Fibroblast of the aortic adventitia (primary cell): ENCODE data around the gene MVB12A. TPM values are rescaled to one million over a fixed set of nuclear protein-coding genes. Genes with fewer than 3 reads are reported as not detected.
A peak's percentile ranks its signal among the peaks of the same experiment; 100 is the strongest.

Experiments
- DNase-seq: peaks from one replicate; pipeline ENCODE4 v3.0.0-alpha.2; 2010; ENCODE audit warnings: low read depth
- H3K4me3 ChIP-seq: 2 replicates; pipeline ENCODE4 v1.5.1; 2011; ENCODE audit warnings: low read depth, mild to moderate bottlenecking, control low read depth, low read length, moderate library complexity
- CTCF ChIP-seq: IDR thresholded peaks from 2 replicates; pipeline ENCODE4 v1.5.1; 2011; ENCODE audit warnings: mild to moderate bottlenecking, low read length, control low read depth, inconsistent platforms; ENCODE audit not compliant: insufficient read depth
- total RNA-seq: library from RNA; depleted of rRNA; stranded (reverse); fragments of >200 nt; gene quantifications from 2 replicates; pipeline ENCODE4 v1.2.3, GENCODE V29; 2012; ENCODE audit warnings: low replicate concordance

MVB12A gene
- total RNA-seq, 1 donor, result 47.5 TPM

- H3K4me3 ChIP-seq, result no peak overlapping the region
- TF ChIP-seq CTCF, result peak; percentile 36
- DNase-seq, result peak; percentile 65
These were observed 21.6 kb downstream of the MVB12A start for GRCh38 chr19:17441241-17442021.

- no peak for DNase-seq
- TF ChIP-seq CTCF, result no peak
- H3K4me3 ChIP-seq, result no peak overlapping the region
These were observed 25.8 kb downstream of the MVB12A start for GRCh38 chr19:17445526-17446165.

DNA sequence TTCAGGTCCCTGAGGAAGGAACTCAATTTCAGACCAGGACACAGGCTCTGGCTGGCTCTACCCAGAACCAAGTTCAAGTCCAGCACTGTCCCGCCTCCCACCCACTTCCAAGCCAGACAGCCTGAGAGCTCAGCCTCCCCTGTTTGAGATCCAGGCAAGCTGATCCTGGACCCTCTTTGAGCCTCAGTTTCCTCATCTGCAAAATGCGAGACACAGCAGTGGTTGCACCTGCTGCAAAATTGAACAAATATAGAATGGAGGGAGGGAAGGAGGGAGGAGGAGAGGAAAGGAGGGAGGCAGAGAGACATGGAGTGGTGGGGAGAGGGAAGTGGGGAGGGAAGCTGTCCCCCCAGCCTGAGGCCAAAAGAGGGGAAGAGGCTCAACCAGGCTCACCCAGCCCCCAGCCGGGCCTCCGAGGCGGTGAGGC is 27.9 kb downstream of the MVB12A start:
- peak overlapping the region; percentile 18 for H3K4me3 ChIP-seq
- no peak for DNase-seq
- no peak for TF ChIP-seq CTCF

DNA sequence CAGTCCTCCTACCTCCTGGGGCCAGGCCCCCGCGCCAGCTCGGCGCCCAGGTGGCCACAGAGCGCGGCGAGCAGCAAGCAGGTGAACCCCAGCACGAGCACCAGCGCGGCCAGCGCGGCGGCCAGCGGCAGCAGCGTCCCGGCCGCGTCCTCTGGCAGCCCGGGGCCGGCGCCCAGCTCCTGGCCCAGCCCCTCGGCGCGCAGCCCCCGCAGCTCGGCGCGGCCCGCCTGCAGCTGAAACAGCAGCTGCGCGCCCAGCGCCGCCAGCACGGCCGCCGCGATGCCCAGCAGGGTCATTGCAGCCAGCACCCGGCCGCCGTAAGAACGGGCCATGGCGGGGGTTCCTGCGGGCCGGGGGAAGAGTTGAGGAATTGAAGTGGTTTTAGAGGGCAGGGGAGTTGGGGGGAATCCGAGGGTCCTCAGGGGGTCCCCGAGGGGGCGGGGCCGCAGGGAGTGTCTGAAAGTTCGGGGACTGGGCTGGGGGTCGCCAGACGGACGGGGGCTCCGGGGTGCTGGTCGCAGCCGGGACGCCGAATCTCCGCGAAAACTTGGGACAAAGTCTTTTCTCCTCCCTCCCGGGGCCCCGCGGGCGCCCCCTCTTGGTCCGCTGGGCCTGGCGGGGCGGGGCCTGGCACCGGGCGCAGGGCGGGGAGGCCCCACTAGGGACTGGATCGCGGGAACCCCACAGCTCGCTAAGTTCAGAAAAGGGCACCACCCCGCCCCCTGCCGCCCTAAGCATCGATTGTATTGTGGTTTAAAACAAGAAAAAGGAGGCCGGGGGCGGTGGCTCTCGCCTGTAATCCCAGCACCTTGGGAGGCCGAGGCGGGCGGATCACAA is 28.5 kb downstream of the MVB12A start, which contains the start of gene TMEM221:
Gene TMEM221 (minus strand): TSS at position 538 of the 837 bp plus-strand sequence. CDS start 206 bp downstream, at position 332.
- peak within 1 kb of the TSS; percentile 50 for H3K4me3 ChIP-seq
- peak; percentile 50 for TF ChIP-seq CTCF
- no peak for DNase-seq

GRCh38 chr19:17450264-17451075 is 30.6 kb downstream of the MVB12A start:
- no peak overlapping the region for H3K4me3 ChIP-seq
- TF ChIP-seq CTCF, result no peak
- DNase-seq, result no peak

DNA sequence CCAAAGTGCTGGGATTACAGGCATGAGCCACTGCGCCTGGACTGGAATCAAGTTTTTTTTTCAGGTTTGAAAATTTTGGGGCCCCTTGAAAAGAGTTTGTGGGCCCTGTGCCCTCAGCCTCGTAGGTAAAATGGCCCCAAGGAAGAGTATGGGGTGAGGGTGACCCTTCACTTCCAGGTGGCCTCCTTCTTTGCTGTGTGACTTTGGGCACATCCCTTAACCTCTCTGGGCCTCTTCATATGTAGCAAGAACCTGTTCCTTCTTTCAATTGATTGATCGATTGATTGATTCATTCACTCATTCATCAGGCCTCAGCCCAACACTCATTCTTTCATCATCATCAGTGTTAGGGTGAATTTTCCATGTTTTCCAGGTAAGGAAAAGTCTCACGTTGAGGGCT is 32.0 kb downstream of the MVB12A start:
- DNase-seq, result no peak
- no peak overlapping the region for H3K4me3 ChIP-seq
- no peak for TF ChIP-seq CTCF
